H1 (cell line): ENCODE measurements around the gene KRTAP10-2. TPM values are rescaled to one million over a fixed set of nuclear protein-coding genes. Genes with fewer than 3 reads are reported as not detected.

Source experiments
- CTCF ChIA-PET: fragments of 300-600 bp; sonication (Branson Sonifier 250); formaldehyde crosslinking; loops from one replicate; lab custom pipeline; 2021; ENCODE audit not compliant: partially characterized antibody; lab: Charles Lee
- POLR2A ChIA-PET: fragments of 300-600 bp; sonication (Branson Sonifier 250); formaldehyde crosslinking; loops from one replicate; lab custom pipeline; 2021; ENCODE audit warnings: inconsistent platforms; ENCODE audit not compliant: partially characterized antibody; lab: Charles Lee
- DNase-seq, 2 experiments: peaks; one replicate each; pipeline versions ENCODE4 v3.0.0 to v3.0.0-alpha.2; 2010 to 2022; ENCODE audit warnings: low spot score in 2 of 2, low read depth in 1 of 2, mixed read lengths in 1 of 2
- FAIRE-seq: peaks from 2 replicates; lab custom pipeline; 2011; peaks lifted over from hg19 to GRCh38; lab: Jason Lieb, UNC
- H2AFZ ChIP-seq: 2 replicates; pipeline ENCODE4 v1.8.1; 2012; ENCODE audit warnings: low read length, inconsistent platforms
- H2AK5ac ChIP-seq: 2 replicates; pipeline ENCODE4 v1.6.1; 2013; ENCODE audit warnings: low read depth, low read length
- H2BK120ac ChIP-seq: replicated peaks from 2 replicates; pipeline ENCODE3; 2013; ENCODE audit warnings: low read depth, low read length, inconsistent platforms
- H2BK12ac ChIP-seq: 2 replicates; pipeline ENCODE4 v1.6.1; 2013; ENCODE audit warnings: low read depth, low read length
- H2BK15ac ChIP-seq: 2 replicates; pipeline ENCODE4 v1.6.1; 2013; ENCODE audit warnings: low read length
- H2BK20ac ChIP-seq: 2 replicates; pipeline ENCODE4 v1.6.1; 2013; ENCODE audit warnings: low read length
- H2BK5ac ChIP-seq: 2 replicates; pipeline ENCODE4 v1.6.1; 2013; ENCODE audit warnings: low read depth, low read length
- H3K14ac ChIP-seq: 2 replicates; pipeline ENCODE4 v1.6.1; 2013; ENCODE audit warnings: inconsistent platforms; ENCODE audit not compliant: insufficient read length
- H3K18ac ChIP-seq: 2 replicates; pipeline ENCODE4 v1.6.1; 2013; ENCODE audit warnings: low read length; ENCODE audit errors: extremely low read depth
- H3K23ac ChIP-seq: 2 replicates; pipeline ENCODE4 v1.6.1; 2013; ENCODE audit warnings: inconsistent platforms; ENCODE audit not compliant: insufficient read length
- H3K23me2 ChIP-seq: 2 replicates; pipeline ENCODE4 v1.6.1; 2013; ENCODE audit warnings: low read depth, low read length
- H3K27ac ChIP-seq: 2 replicates; pipeline ENCODE4 v1.6.1; 2011; ENCODE audit warnings: low read depth, low read length, inconsistent platforms
- H3K27me3 ChIP-seq, 4 experiments: replicated peaks in 1 of 4; 1 replicate in 1 of 4; 2 replicates in 3 of 4; pipeline versions ENCODE4 v1.6.1 to v1.8.1; 2011 to 2013; ENCODE audit warnings: low read length in 3 of 4, mild to moderate bottlenecking in 3 of 4, inconsistent platforms in 2 of 4, mixed read lengths in 2 of 4, moderate library complexity in 1 of 4; ENCODE audit not compliant: control insufficient read depth in 3 of 4, insufficient read depth in 3 of 4; ENCODE audit errors: extremely low read depth in 1 of 4
- H3K36me3 ChIP-seq, 4 experiments: 2 replicates each; pipeline versions ENCODE4 v1.6.1 to v1.8.1; 2011 to 2013; ENCODE audit warnings: mild to moderate bottlenecking in 4 of 4, low read length in 3 of 4, moderate library complexity in 2 of 4, control low read depth in 1 of 4, inconsistent platforms in 1 of 4; ENCODE audit not compliant: insufficient read depth in 4 of 4, control insufficient read depth in 2 of 4
- H3K4ac ChIP-seq: replicated peaks from 2 replicates; pipeline ENCODE3; 2013; ENCODE audit warnings: low read length, low read depth, mixed read lengths, inconsistent platforms; ENCODE audit not compliant: insufficient read length
- H3K4me1 ChIP-seq, 4 experiments: replicated peaks in 1 of 4; 1 replicate in 1 of 4; 2 replicates in 3 of 4; pipeline versions ENCODE4 v1.6.1 to v1.8.1; 2011 to 2013; ENCODE audit warnings: low read length in 3 of 4, inconsistent platforms in 2 of 4, mixed read lengths in 1 of 4; ENCODE audit not compliant: insufficient read depth in 4 of 4, control insufficient read depth in 3 of 4
- H3K4me2 ChIP-seq, 2 experiments: 2 replicates each; pipeline versions ENCODE4 v1.6.1 to v1.8.1; 2011 to 2013; ENCODE audit warnings: low read depth in 2 of 2, low read length in 2 of 2, control low read depth in 1 of 2, inconsistent platforms in 1 of 2, mild to moderate bottlenecking in 1 of 2; ENCODE audit not compliant: insufficient read depth in 1 of 2
- H3K4me3 ChIP-seq, 4 experiments: fragments of 200-600, 300-600 bp in 1 of 4; sonication (generic), shearing (Covaris generic), sonication (Bioruptor Twin) in 1 of 4; 2 replicates each; pipeline versions ENCODE4 v1.5.1 to v1.8.1; 2011 to 2016; ENCODE audit warnings: low read length in 4 of 4, low read depth in 3 of 4, control low read depth in 2 of 4, inconsistent platforms in 2 of 4, mild to moderate bottlenecking in 2 of 4, mixed read lengths in 1 of 4, moderate library complexity in 1 of 4; ENCODE audit not compliant: insufficient read depth in 2 of 4; ENCODE audit errors: extremely low read depth in 1 of 4
- H3K56ac ChIP-seq: replicated peaks from 2 replicates; pipeline ENCODE3; 2013; ENCODE audit warnings: low read depth, mild to moderate bottlenecking, mixed read lengths, low read length, inconsistent platforms; ENCODE audit not compliant: insufficient read length
- H3K79me1 ChIP-seq: 2 replicates; pipeline ENCODE4 v1.6.1; 2013; ENCODE audit warnings: low read depth, low read length, control low read depth
- H3K79me2 ChIP-seq, 2 experiments: 2 replicates each; pipeline versions ENCODE4 v1.6.1 to v1.8.1; 2012 to 2013; ENCODE audit warnings: low read length in 2 of 2, mild to moderate bottlenecking in 2 of 2, inconsistent platforms in 1 of 2; ENCODE audit not compliant: insufficient read depth in 2 of 2, control insufficient read depth in 1 of 2
- H3K9ac ChIP-seq, 4 experiments: replicated peaks in 1 of 4; 1 replicate in 1 of 4; 2 replicates in 3 of 4; pipeline versions ENCODE4 v1.6.1 to v1.8.1; 2011 to 2013; ENCODE audit warnings: low read depth in 3 of 4, low read length in 3 of 4, control low read depth in 2 of 4, mild to moderate bottlenecking in 2 of 4, moderate library complexity in 2 of 4, inconsistent platforms in 1 of 4; ENCODE audit errors: extremely low read depth in 1 of 4
- H3K9me3 ChIP-seq, 2 experiments: 2 replicates each; pipeline versions ENCODE4 v1.6.1 to v1.8.1; 2012 to 2013; ENCODE audit warnings: mild to moderate bottlenecking in 2 of 2, moderate library complexity in 2 of 2, control low read depth in 1 of 2, inconsistent platforms in 1 of 2, low read depth in 1 of 2, low read length in 1 of 2, mixed read lengths in 1 of 2; ENCODE audit not compliant: insufficient read depth in 2 of 2
- H4K20me1 ChIP-seq, 2 experiments: replicated peaks in 1 of 2; 2 replicates each; pipeline versions ENCODE3 to v1.8.1; 2011 to 2013; ENCODE audit warnings: inconsistent platforms in 2 of 2, low read length in 2 of 2, mild to moderate bottlenecking in 1 of 2; ENCODE audit not compliant: insufficient read depth in 2 of 2, control insufficient read depth in 1 of 2
- H4K5ac ChIP-seq: 2 replicates; pipeline ENCODE4 v1.6.1; 2013; ENCODE audit warnings: low read length, low read depth, mixed read lengths, inconsistent platforms; ENCODE audit not compliant: insufficient read length
- H4K8ac ChIP-seq: 2 replicates; pipeline ENCODE4 v1.8.0; 2013; ENCODE audit warnings: mild to moderate bottlenecking, moderate library complexity, low read length, inconsistent platforms; ENCODE audit not compliant: insufficient read depth; ENCODE audit errors: extremely low read depth
- H4K91ac ChIP-seq: replicated peaks from 2 replicates; pipeline ENCODE3; 2013; ENCODE audit warnings: low read length, mixed read lengths, inconsistent platforms; ENCODE audit not compliant: insufficient read length
- BCL11A ChIP-seq, 2 experiments: IDR thresholded peaks; one replicate each; pipeline ENCODE4 v1.6.1; 2011; ENCODE audit warnings: low read depth in 2 of 2, low read length in 2 of 2, mild to moderate bottlenecking in 2 of 2
- HDAC2 ChIP-seq, 2 experiments: fragments of 300-600 bp in 1 of 2; sonication (generic) in 1 of 2; IDR thresholded peaks; 2 replicates each; pipeline ENCODE4 v1.6.1; 2011 to 2012; ENCODE audit warnings: low read depth in 2 of 2, low read length in 2 of 2, mild to moderate bottlenecking in 2 of 2, moderate library complexity in 2 of 2, borderline replicate concordance in 1 of 2, inconsistent platforms in 1 of 2
- WGBS, 2 experiments: shearing (Covaris generic) in 1 of 2; methylation state at CpG; one replicate each; pipeline versions ENCODE4 v1.1.6 to v1.1.7; 2013 to 2015; ENCODE audit warnings: low lambda C conversion rate in 2 of 2, mixed read lengths in 2 of 2, inconsistent platforms in 1 of 2, low coverage in 1 of 2, missing lambda C conversion rate in 1 of 2; ENCODE audit not compliant: insufficient replicate concordance in 2 of 2, insufficient coverage in 1 of 2, insufficient read length in 1 of 2; ENCODE audit errors: extremely low coverage in 1 of 2, missing lambda C conversion rate in 1 of 2; 5-methylcytosine and 5-hydroxymethylcytosine counted together
- polyA plus RNA-seq, 7 experiments: library from polyadenylated mRNA; depleted of rRNA in 3 of 7; stranded (reverse) in 5 of 7; unstranded in 2 of 7; fragments of >200 nt in 5 of 7; fragments of 200-250 nt in 2 of 7; gene quantifications; 1 replicate in 5 of 7; 2 replicates in 1 of 7; 4 replicates in 1 of 7; pipeline versions ENCODE4 v1.2.1 to v1.2.3, GENCODE V29; 2011 to 2013; ENCODE audit warnings: missing spikeins in 2 of 7, mixed read lengths in 2 of 7
- total RNA-seq: library from RNA; stranded (reverse); fragmentation: NEBNext Ultra II Directional; extraction: Animal tissue kit (Norgen Biotek cat#: 25700); gene quantifications from 2 replicates; pipeline ENCODE4 v1.2.1, GENCODE V29; 2021

KRTAP10-2 gene
- total and polyA plus RNA-seq, 2 of the 8 experiments (the other 6 are each of a cell fraction or from before 2014, with no cell fraction given) = 0.11 TPM; not detected in 1

DNA sequence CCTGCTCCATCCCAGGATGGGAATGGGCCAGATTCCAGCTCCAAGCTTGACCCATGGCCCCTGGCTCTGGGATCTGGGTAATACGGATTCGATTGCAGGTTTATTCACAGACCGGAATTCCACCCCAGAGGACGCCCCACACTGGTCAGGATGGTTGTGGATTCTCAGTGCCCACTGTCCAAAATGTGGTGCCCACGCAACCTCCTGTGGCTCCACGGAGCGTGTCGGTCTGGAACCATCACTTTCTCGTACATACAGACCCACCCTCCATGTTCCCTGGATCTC, 42.9 kb downstream of the KRTAP10-2 start:
- Histone ChIP-seq H3K27ac (no peak overlapping the region), H2BK5ac (no peak overlapping the region), H4K91ac (no peak overlapping the region), H3K4me1 (no peaks in the 10 kb centered on the region; a peak in 3 of 7 replicates), H4K5ac (no peak overlapping the region), H3K14ac (no peak overlapping the region), H2BK120ac (no peak overlapping the region), H3K4me3 (no peak overlapping the region), H2AK5ac (no peak overlapping the region), H3K27me3 (no peaks in the 10 kb centered on the region), H3K4me2 (no peak overlapping the region), H3K4ac (no peak overlapping the region), H3K36me3 (peaks cover 0 to 8% (median 8%) of the 10 kb centered on the region in 4 experiments; a peak in 4 of 8 replicates), H4K8ac (no peak overlapping the region), H2BK12ac (no peak overlapping the region), H3K56ac (no peak overlapping the region), H3K9me3 (no peaks in the 10 kb centered on the region), H4K20me1 (peaks cover 3 to 6% of the 10 kb centered on the region in 2 experiments), H3K79me2 (no peaks in the 10 kb centered on the region), H3K79me1 (no peaks in the 10 kb centered on the region), H3K9ac (no peak overlapping the region), H3K23me2 (0 out of 2 replicates have a peak, but pooled peaks cover 2% of the 10 kb centered on the region), H2BK15ac (no peak overlapping the region), H3K18ac (no peak overlapping the region), H2AFZ (no peak overlapping the region), H3K23ac (no peak overlapping the region), H2BK20ac (no peak overlapping the region)
- WGBS, 2 experiments = 92% methylated on average over 9 of the region's 9 CpGs; no CpG with 5 or more reads in 1 of the 2 experiments
- ChIA-PET POLR2A (interaction anchor here (1.1 to 1.7 kb wide), 2 partner anchors 15 to 72 kb away, joined by 3 to 4 read pairs; no protein-coding TSS in a partner anchor), CTCF (interaction anchor here (1.0 to 1.1 kb wide), 2 partner anchors 19 to 41 kb away, joined by 3 read pairs; no protein-coding TSS in a partner anchor)
- no peak for FAIRE-seq
- no peak for DNase-seq
- TF ChIP-seq HDAC2 (IDR thresholded peaks at IDR 0.05; ENCODE audit: borderline replicate concordance in 1 of 2, low read depth in 2 of 2, low read length in 2 of 2) (no peak), BCL11A (IDR thresholded peaks at IDR 0.05; ENCODE audit: low read depth in 2 of 2, low read length in 2 of 2) (no peak)
- TF ChIP-seq, all 59 proteins: peak for 0
